ENCODE measurements around the gene CIC. TPM values are rescaled to one million over a fixed set of nuclear protein-coding genes. Genes with fewer than 3 reads are reported as not detected.
A peak's percentile ranks its signal among the peaks of the same experiment; 100 is the strongest.

Gene CIC
- total and polyA plus RNA-seq, 2 of the 13 experiments (the other 11 are each of a cell fraction or from before 2014, with no cell fraction given): 5.9 to 8.0 TPM

DNA sequence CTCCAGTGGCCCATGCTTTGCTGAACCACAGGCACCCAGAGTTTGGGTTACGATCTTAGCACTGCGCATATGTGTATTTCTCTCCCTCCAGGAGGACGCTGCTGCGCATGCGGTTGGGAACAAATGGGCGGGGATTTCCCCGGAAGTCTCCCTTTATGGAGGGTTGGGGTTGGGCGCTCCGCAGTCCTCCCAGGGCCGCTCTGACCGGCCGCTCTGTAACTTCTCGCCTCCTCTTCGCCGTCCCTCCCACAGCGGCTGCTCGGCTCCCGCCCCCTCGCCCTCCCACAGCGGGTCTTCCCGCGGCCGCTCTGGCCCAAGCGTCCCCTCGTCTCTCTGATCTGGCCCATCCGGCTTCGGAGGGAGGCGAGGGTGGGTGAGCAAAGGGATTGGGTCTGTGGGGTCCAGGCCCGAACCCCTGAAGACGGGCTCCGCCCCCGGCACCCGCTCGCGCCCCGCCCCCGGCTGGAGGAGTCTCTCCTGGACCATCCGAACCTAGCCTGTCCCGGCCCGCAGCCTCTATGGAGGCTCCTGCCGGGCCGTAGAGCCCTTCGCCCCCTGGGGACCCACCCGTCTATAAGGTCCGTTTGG, 56.4 kb downstream of the CIC start, which contains the start of gene MEGF8 (continued):
- TF ChIP-seq U2AF1 (optimal IDR thresholded peaks at IDR 0.05; ENCODE audit: low read depth, low read length) (peak; percentile 87), ZNF510 (CRISPR knock-in tag; IDR thresholded peaks at IDR 0.05; ENCODE audit: low read depth) (no peak), ZEB1 (IDR thresholded peaks at IDR 0.05; ENCODE audit: insufficient replicate concordance, low read depth) (no peak), SRSF1 (optimal IDR thresholded peaks at IDR 0.05; ENCODE audit: low read depth, low read length) (no peak), YEATS4 (CRISPR knock-in tag; IDR thresholded peaks at IDR 0.05; ENCODE audit: borderline replicate concordance) (no peak), SMYD3 (CRISPR knock-in tag; IDR thresholded peaks at IDR 0.05) (no peak; the same call in 1 of the 2 replicates), YEATS2 (CRISPR knock-in tag; IDR thresholded peaks at IDR 0.05; ENCODE audit: borderline replicate concordance) (peak; percentile 82; the same call in 1 of the 2 replicates), POLR2A (IDR thresholded peaks at IDR 0.05; ENCODE audit: insufficient read depth in 1 of 2, low read depth in 2 of 2, low read length in 2 of 2) (peak; percentile 43 to 73; a peak in 3 of 4 replicates), POGZ (CRISPR knock-in tag; IDR thresholded peaks at IDR 0.05) (peak; percentile 65; the same call in 1 of the 2 replicates), RBFOX2 (IDR thresholded peaks at IDR 0.05; ENCODE audit: low read depth, low read length) (peak; percentile 85), RXRA (CRISPR knock-in tag; IDR thresholded peaks at IDR 0.05) (peak; percentile 74), ZNF703 (CRISPR knock-in tag; IDR thresholded peaks at IDR 0.05; ENCODE audit: borderline replicate concordance) (no peak), CENPX (CRISPR knock-in tag; IDR thresholded peaks at IDR 0.05) (no peak), JARID2 (CRISPR knock-in tag; IDR thresholded peaks at IDR 0.05; ENCODE audit: insufficient replicate concordance) (peak; percentile 49), SPEN (CRISPR knock-in tag; IDR thresholded peaks at IDR 0.05; ENCODE audit: low read depth) (peak; percentile 89)
- TF ChIP-seq, protein P1, sequence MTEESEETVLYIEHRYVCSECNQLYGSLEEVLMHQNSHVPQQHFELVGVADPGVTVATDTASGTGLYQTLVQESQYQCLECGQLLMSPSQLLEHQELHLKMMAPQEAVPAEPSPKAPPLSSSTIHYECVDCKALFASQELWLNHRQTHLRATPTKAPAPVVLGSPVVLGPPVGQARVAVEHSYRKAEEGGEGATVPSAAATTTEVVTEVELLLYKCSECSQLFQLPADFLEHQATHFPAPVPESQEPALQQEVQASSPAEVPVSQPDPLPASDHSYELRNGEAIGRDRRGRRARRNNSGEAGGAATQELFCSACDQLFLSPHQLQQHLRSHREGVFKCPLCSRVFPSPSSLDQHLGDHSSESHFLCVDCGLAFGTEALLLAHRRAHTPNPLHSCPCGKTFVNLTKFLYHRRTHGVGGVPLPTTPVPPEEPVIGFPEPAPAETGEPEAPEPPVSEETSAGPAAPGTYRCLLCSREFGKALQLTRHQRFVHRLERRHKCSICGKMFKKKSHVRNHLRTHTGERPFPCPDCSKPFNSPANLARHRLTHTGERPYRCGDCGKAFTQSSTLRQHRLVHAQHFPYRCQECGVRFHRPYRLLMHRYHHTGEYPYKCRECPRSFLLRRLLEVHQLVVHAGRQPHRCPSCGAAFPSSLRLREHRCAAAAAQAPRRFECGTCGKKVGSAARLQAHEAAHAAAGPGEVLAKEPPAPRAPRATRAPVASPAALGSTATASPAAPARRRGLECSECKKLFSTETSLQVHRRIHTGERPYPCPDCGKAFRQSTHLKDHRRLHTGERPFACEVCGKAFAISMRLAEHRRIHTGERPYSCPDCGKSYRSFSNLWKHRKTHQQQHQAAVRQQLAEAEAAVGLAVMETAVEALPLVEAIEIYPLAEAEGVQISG (CRISPR knock-in tag; IDR thresholded peaks at IDR 0.05): peak; percentile 99
- TF ChIP-seq, protein P2, sequence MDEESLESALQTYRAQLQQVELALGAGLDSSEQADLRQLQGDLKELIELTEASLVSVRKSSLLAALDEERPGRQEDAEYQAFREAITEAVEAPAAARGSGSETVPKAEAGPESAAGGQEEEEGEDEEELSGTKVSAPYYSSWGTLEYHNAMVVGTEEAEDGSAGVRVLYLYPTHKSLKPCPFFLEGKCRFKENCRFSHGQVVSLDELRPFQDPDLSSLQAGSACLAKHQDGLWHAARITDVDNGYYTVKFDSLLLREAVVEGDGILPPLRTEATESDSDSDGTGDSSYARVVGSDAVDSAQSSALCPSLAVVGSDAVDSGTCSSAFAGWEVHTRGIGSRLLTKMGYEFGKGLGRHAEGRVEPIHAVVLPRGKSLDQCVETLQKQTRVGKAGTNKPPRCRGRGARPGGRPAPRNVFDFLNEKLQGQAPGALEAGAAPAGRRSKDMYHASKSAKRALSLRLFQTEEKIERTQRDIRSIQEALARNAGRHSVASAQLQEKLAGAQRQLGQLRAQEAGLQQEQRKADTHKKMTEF (CRISPR knock-in tag; IDR thresholded peaks at IDR 0.05): peak; percentile 79
- TF ChIP-seq, protein P3, sequence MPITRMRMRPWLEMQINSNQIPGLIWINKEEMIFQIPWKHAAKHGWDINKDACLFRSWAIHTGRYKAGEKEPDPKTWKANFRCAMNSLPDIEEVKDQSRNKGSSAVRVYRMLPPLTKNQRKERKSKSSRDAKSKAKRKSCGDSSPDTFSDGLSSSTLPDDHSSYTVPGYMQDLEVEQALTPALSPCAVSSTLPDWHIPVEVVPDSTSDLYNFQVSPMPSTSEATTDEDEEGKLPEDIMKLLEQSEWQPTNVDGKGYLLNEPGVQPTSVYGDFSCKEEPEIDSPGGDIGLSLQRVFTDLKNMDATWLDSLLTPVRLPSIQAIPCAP (CRISPR knock-in tag; IDR thresholded peaks at IDR 0.05; ENCODE audit: low read depth): no peak
- TF ChIP-seq, protein P4, sequence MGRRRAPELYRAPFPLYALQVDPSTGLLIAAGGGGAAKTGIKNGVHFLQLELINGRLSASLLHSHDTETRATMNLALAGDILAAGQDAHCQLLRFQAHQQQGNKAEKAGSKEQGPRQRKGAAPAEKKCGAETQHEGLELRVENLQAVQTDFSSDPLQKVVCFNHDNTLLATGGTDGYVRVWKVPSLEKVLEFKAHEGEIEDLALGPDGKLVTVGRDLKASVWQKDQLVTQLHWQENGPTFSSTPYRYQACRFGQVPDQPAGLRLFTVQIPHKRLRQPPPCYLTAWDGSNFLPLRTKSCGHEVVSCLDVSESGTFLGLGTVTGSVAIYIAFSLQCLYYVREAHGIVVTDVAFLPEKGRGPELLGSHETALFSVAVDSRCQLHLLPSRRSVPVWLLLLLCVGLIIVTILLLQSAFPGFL (CRISPR knock-in tag; IDR thresholded peaks at IDR 0.05): no peak
- TF ChIP-seq, protein P5, sequence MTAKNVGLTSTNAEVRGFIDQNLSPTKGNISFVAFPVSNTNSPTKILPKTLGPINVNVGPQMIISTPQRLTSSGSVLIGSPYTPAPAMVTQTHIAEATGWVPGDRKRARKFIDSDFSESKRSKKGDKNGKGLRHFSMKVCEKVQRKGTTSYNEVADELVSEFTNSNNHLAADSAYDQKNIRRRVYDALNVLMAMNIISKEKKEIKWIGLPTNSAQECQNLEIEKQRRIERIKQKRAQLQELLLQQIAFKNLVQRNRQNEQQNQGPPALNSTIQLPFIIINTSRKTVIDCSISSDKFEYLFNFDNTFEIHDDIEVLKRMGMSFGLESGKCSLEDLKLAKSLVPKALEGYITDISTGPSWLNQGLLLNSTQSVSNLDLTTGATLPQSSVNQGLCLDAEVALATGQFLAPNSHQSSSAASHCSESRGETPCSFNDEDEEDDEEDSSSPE (CRISPR knock-in tag; IDR thresholded peaks at IDR 0.05): peak; percentile 48
